Activated T-cell treated with anti-CD3 and anti-CD28 coated beads, Interleukin-2, amount 50 U/mL, for 4 hours (primary cell): Measurements from ENCODE around the gene COL4A3. TPM values are rescaled to one million over a fixed set of nuclear protein-coding genes. Genes with fewer than 3 reads are reported as not detected.

Source experiments
- ATAC-seq, 2 donors: fragments of 200-7000 bp; cut with Tn5 transposase; one replicate each; pipeline ENCODE4 v1.10.0; 2021
- DNase-seq: peaks from one replicate; pipeline ENCODE4 v3.0.0-alpha.2; 2020
- H3K27me3 Mint-ChIP-seq: one replicate; pipeline ENCODE4 v1.8.0; 2021; ENCODE audit warnings: low read depth, mixed read lengths
- H3K36me3 Mint-ChIP-seq: one replicate; pipeline ENCODE4 v1.8.0; 2022; ENCODE audit warnings: mixed read lengths; ENCODE audit not compliant: insufficient read depth
- H3K4me1 Mint-ChIP-seq: one replicate; pipeline ENCODE4 v1.8.0; 2021; ENCODE audit warnings: low read depth, mixed read lengths
- H3K4me3 Mint-ChIP-seq: one replicate; pipeline ENCODE4 v1.8.0; 2021; ENCODE audit warnings: mild to moderate bottlenecking, moderate library complexity, mixed read lengths
- H3K9me3 Mint-ChIP-seq: one replicate; pipeline ENCODE4 v1.8.0; 2021; ENCODE audit warnings: mixed read lengths
- total RNA-seq, 3 donors: library from RNA; stranded (reverse); gene quantifications; one replicate each; pipeline ENCODE4 v1.2.1, GENCODE V29; 2021

COL4A3 gene
- total RNA-seq, 3 donors from 2014 or later: 0.16 TPM; not detected in 2

DNA sequence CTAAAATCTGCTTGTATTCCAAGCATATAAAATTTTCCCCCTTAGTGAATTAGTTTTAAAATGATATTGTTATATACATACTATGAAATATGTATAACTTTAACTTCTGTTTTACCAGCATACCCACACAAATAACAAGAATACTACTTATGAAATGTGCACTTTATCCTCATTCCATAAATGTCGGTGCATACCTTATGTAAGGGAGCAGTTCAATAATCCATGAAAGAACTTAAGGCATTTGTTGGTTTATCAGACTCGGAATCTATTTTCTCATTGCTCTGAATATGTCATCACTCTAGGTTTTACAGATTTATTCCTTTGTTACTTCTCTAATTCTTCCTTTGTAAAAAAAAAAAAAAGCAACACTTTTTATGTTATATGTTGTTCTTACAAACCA lies 148.2 kb downstream of the COL4A3 start:
- Mint-ChIP-seq H3K27me3 (no peaks in the 10 kb centered on the region), H3K4me1 (no peaks in the 10 kb centered on the region), H3K36me3 (no peaks in the 10 kb centered on the region), H3K9me3 (peaks cover 6% of the 10 kb centered on the region), H3K4me3 (no peak overlapping the region)
- ATAC-seq (no peak), DNase-seq (no peak)

DNA sequence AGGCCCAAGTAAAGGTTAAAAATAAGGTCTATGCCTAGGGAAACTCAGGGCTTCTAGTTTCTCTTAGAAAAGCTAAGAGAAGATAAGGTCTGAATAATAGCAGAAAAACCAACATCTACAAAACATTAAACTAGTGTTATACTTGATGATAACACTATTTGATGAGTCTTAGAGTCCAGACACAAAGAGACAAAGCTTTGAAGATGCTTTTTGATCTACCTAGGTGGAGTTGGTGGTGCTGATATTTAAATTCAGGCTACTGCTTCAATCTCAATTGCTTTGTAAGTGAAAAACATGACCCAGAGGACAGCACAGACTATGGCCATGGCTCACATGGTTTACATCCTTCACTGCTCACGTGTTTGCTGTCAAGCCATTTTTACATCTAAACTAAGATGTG lies 148.9 kb downstream of the COL4A3 start:
- H3K9me3 Mint-ChIP-seq: peaks cover 9% of the 10 kb centered on the region
- H3K4me1 Mint-ChIP-seq: no peaks in the 10 kb centered on the region
- no peaks in the 10 kb centered on the region for H3K36me3 Mint-ChIP-seq
- H3K4me3 Mint-ChIP-seq: no peak overlapping the region
- ATAC-seq (no peak), DNase-seq (no peak)
- H3K27me3 Mint-ChIP-seq: no peaks in the 10 kb centered on the region

DNA sequence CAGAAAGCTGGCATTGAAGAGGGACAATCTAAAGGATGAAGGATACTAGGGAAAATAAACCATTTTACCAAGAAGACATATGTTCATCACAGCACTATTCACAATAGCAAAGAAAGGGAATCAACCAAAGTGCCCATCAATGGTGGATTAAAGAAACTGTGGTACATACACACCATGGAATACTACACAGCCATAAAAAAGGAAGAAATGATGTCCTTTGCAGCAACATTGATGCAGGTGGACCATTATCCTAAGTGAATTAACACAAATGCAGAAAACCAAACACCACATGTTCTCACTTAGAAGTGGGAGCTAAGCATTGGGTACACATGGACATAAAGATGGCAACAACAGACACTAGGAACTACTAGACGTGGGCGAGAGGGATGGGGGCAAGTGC lies 153.4 kb downstream of the COL4A3 start:
- Mint-ChIP-seq H3K4me1 (no peaks in the 10 kb centered on the region), H3K4me3 (no peak overlapping the region), H3K9me3 (peaks cover 9% of the 10 kb centered on the region), H3K27me3 (no peaks in the 10 kb centered on the region), H3K36me3 (no peaks in the 10 kb centered on the region)
- ATAC-seq: no peak
- DNase-seq: no peak

DNA sequence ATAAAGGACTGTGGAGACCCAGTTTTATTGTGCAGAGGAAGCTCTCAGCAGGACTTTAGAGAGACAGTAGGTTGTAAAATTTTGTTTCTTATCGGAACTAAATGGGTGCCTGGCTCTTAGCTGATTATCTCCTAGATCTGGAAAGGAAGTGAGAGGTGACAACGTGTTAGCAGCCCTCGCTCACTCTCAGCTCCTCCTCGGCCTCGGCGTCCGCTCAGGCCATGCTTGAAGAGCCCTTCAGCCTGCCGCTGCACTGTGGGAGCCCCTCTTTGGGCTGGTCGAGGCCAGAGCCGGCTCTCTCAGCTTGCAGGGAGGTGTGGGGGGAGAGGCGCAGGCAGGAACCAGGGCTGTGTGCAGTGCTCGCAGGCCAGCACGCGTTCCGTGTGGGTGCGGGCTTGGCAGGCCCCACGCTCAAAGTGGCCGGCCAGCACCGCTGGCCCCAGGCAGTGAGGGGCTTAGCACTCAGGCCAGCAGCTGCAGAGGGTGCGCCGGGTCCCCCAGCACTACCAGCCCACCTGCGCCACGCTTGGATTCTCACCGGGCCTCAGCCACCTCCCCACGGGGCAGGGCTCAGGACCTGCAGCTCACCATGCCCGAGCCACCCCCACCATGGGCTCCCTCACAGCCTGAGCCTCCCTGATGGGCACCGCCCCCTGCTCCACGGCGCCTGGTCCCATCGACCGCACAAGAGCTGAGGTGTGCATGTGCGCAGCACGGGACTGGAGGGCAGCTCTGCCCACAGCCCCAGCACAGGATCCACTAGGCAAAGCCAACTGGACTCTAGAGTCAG lies 156.1 kb downstream of the COL4A3 start:
- ATAC-seq (no peak), DNase-seq (no peak)
- Mint-ChIP-seq H3K4me3 (no peak overlapping the region), H3K4me1 (peaks cover 11% of the 10 kb centered on the region), H3K9me3 (peaks cover 9% of the 10 kb centered on the region), H3K27me3 (no peaks in the 10 kb centered on the region), H3K36me3 (no peaks in the 10 kb centered on the region)

DNA sequence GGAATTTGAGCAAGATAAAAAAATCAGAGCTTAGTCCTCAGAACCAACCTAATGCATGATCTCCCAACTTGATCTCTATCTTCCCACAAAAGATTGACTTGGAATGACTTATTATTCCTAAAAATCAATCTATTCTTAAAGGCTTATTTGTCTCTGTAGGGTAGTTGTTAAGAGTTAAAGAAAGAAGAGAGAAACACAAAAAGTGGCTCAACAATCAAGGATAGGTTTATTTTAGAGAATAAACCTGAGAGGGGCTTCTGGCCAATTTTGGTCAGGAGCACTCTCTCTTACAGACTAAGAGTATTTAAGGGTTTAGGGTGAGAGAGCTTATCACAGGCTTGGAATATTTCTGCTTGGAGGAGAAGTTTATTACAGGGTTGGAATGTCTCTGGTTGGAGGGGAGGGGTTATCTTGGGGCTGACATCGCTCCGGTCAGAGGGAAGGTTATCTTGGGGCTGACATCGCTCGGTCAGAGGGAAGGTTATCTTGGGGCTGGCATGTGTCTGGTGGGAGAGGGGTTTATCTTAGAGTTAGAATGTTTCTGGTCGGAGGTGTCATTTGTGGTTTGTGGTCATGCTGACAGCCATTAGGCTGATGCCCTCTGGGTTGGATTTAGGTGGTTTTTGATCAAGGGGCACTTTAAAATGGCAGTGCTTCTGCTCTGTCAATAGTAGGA lies 158.2 kb downstream of the COL4A3 start:
- no peaks in the 10 kb centered on the region for H3K36me3 Mint-ChIP-seq
- no peak overlapping the region for H3K4me3 Mint-ChIP-seq
- ATAC-seq (no peak), DNase-seq (no peak)
- peaks cover 28% of the 10 kb centered on the region for H3K4me1 Mint-ChIP-seq
- peaks cover 2% of the 10 kb centered on the region for H3K9me3 Mint-ChIP-seq
- H3K27me3 Mint-ChIP-seq: no peaks in the 10 kb centered on the region

DNA sequence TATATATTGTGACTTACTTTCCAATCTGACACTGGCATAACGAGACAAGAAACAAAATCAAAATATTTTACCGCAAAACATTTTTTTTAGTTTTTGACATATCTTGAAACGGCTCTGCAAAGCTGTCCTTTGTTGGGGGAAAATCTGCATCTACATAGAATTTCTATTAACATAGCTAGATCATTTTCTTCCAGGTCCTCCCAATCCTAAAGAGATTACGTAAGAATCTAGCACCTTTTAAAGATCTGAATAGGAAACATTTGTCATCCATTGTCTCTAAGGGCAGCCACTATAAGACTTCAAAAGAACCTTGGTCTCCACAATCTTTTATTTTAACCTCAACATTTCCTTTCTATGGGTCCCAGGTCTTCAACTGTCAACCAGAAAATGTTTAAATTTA lies 159.4 kb downstream of the COL4A3 start:
- Mint-ChIP-seq H3K27me3 (no peaks in the 10 kb centered on the region), H3K4me3 (no peak overlapping the region), H3K9me3 (no peaks in the 10 kb centered on the region), H3K36me3 (peaks cover 2% of the 10 kb centered on the region), H3K4me1 (peaks cover 39% of the 10 kb centered on the region)
- ATAC-seq (no peak), DNase-seq (no peak)

DNA sequence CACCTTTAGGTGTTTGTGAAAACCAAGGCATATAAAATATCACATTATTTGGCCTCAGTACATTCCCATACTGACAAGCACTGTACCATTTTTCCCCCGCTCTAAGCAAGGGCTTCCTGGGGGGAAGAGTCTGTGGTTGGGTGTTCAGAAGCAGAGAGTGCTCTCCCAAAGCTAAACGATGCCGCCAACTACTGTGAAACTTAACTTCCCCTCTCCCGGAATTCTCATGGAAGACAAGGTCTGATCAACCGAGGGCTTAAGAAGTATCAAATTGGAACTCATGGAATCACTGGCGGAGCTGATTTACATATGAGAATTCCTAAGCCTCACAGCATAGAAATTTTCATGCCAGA lies 160.2 kb downstream of the COL4A3 start:
- Mint-ChIP-seq H3K4me3 (peak overlapping the region; percentile 94), H3K9me3 (no peaks in the 10 kb centered on the region), H3K36me3 (peaks cover 5% of the 10 kb centered on the region), H3K27me3 (no peaks in the 10 kb centered on the region), H3K4me1 (peaks cover 41% of the 10 kb centered on the region)
- DNase-seq (no peak), ATAC-seq (no peak)

DNA sequence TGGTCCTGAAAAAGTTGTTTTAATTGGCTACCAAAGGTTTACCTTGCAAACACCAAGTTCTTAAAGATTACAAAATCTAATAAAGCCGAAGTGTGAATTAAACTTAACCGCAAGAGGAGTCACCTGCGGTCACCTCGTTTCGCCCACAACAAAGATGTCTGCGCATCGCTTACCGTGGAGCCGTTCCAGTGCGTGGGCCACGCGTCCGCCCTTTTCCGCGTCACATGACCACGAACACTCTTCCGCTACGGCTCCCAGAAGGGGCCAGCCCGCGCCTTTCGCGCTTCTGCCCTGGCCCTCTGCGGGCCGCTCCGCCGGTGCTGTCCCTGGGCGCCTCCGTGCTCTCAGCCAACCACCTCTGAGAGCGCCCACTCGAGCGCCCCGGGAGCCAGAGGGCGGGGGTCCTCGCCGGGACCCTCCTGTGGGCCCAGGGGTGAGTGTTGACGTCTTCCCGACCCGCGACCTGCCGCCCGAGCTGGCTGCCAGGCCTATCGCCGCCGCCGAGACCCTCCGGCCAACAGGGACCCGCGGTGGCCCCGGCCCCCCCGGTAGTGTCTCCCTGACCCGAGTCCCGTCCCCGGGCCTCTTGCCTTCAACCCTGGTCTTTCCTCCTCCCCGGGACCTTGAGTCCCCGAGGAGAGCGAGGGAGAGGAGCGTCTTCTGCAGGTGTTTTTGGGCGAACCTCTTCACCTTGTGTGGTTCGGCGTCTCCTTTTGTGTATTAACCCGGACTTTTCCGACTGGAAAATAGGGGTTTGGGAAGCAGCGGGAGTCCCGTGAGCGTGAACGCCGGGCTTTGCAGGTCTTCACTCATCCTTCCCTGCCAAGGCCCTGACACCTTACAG lies 160.8 kb downstream of the COL4A3 start, which contains the start of gene MFF:
Gene MFF (plus strand): TSS at position 257 of the 844 bp plus-strand sequence. CDS start 5,415 bp downstream, outside the sequence.
- Mint-ChIP-seq H3K4me3 (peak within 1 kb of the TSS; percentile 94), H3K4me1 (peaks cover 41% of the 10 kb centered on the region), H3K36me3 (peaks cover 5% of the 10 kb centered on the region), H3K27me3 (no peaks in the 10 kb centered on the region), H3K9me3 (no peaks in the 10 kb centered on the region)
- ATAC-seq (peak; percentile 98 to 99), DNase-seq (peak; percentile 89)

DNA sequence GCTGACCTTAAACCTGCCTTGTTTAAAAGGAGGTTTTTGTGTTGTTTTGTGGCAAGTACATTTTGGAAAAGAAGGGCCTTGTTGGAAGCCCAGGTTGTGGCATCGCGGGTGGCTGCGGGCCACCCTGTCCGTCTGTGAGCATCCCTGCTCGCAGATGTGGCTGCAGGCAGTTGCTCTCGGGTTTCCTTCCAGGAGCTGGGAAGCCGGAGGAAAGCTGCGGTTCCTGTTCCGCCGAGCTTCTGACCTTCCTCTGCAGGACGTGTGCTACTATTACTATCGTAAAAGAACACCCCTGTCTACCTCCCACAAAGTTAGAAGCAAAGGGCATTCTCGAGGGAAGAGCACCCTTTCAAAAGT lies 161.4 kb downstream of the COL4A3 start:
- DNase-seq (no peak), ATAC-seq (no peak)
- Mint-ChIP-seq H3K9me3 (no peaks in the 10 kb centered on the region), H3K36me3 (peaks cover 5% of the 10 kb centered on the region), H3K27me3 (no peaks in the 10 kb centered on the region), H3K4me3 (peak overlapping the region; percentile 94), H3K4me1 (peaks cover 43% of the 10 kb centered on the region)

DNA sequence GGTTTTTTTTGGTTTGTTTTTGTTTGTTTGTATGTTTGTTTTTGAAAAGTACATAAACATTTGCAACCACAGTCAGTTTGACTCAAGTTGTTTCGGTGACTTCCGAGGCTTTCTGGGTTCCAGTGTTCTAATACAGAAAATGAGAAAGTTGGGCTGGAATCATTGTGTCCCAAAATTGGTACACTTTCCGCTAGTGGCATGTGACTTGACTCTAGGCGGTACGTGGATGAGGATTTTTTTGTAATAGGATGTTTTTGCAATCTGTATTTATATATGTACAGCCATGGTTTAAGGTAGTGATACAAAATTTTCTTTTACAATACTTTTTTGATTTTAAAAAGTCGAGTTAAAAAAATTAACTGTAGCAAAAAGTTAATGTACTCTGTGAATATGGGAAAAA lies 162.4 kb downstream of the COL4A3 start:
- Mint-ChIP-seq H3K9me3 (no peaks in the 10 kb centered on the region), H3K27me3 (no peaks in the 10 kb centered on the region), H3K4me1 (peaks cover 43% of the 10 kb centered on the region), H3K4me3 (peak overlapping the region; percentile 94), H3K36me3 (peaks cover 8% of the 10 kb centered on the region)
- no peak for DNase-seq
- ATAC-seq: no peak

DNA sequence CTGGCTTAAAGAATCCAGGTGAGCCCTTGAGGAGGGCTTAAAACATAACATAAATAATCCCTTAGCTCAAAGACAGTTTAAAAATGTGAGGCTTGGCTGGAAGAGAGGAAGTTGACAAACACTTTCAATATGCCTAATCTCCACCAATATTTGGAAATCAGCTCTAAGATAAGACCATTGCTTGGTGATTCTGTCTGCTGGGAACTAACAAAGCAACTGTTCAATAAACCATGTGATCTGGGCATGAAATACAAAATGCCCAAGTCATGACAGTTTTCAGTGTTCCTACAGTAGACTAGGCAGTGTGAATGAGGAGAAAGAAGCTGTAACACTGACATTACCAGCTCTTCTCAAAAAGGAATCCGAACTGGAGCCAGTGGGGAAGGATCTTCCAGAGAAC lies 171.3 kb downstream of the COL4A3 start:
- no peaks in the 10 kb centered on the region for H3K9me3 Mint-ChIP-seq
- H3K4me1 Mint-ChIP-seq: peaks cover 2% of the 10 kb centered on the region
- no peaks in the 10 kb centered on the region for H3K27me3 Mint-ChIP-seq
- peaks cover 47% of the 10 kb centered on the region for H3K36me3 Mint-ChIP-seq
- ATAC-seq: no peak
- no peak for DNase-seq
- H3K4me3 Mint-ChIP-seq: no peak overlapping the region

DNA sequence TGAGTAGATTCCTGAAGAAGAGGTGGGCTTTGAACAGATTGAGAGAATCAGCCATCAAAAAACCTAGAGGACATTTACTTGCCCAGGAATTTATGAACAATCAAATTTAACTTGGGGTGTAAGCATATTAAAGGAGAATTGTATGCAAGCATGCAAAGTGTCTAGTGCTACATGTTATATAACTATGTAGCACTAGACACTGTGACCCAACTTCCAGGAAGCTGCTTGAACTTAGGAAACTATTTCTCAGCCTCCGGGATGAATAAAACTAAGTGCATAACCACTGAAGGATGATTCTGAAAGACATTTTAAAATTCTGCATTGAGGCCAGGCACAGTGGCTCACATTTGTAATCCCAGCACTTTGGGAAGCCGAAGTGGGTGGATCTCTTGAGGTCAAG lies 173.0 kb downstream of the COL4A3 start:
- no peak for ATAC-seq
- no peak overlapping the region for H3K4me3 Mint-ChIP-seq
- no peaks in the 10 kb centered on the region for H3K9me3 Mint-ChIP-seq
- H3K27me3 Mint-ChIP-seq: no peaks in the 10 kb centered on the region
- H3K4me1 Mint-ChIP-seq: peaks cover 2% of the 10 kb centered on the region
- DNase-seq: no peak
- H3K36me3 Mint-ChIP-seq: peaks cover 40% of the 10 kb centered on the region

DNA sequence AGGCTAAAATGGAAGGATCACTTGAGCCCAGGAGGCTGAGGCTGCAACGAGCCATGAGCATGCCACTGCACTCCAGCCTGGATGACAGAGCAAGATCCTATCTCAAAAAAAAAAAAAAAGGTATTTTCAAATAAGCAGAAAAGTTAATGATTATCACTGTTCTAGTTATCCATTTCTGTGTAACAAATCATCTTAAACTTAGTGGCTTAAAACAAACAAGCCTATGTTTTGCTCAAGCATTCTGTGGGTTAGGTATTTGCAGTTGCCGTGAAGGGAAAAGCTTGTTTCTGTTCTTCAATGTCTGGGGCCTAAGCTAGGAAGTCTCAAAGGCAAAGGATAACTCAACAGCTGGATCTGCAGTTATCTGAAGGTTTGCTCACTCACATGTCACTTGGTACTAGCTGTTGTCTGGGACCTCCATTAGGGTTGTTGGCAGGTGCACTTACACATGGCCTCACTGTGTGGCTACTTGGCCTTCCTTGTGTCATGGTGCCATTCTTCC lies 174.7 kb downstream of the COL4A3 start:
- DNase-seq: no peak
- H3K27me3 Mint-ChIP-seq: no peaks in the 10 kb centered on the region
- H3K9me3 Mint-ChIP-seq: no peaks in the 10 kb centered on the region
- H3K36me3 Mint-ChIP-seq: peaks cover 36% of the 10 kb centered on the region
- no peak overlapping the region for H3K4me3 Mint-ChIP-seq
- no peak for ATAC-seq
- peaks cover 2% of the 10 kb centered on the region for H3K4me1 Mint-ChIP-seq

DNA sequence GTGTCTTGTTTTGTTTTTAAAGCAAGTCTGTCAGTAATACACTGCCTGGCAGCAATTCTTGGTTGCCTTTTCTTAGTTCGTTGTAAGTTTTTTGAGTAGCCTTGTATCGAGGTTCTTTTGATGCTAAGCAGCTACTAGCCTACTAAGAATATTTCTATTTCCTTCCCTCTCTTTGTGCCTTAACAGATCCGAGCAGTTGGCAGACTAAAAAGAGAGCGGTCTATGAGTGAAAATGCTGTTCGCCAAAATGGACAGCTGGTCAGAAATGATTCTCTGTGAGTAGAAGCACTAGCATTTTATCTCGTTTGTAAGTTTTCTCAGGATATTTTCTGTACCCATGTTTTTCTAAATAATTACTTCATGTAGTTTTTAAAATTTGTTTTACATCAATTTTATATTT lies 175.7 kb downstream of the COL4A3 start:
- no peak for DNase-seq
- no peaks in the 10 kb centered on the region for H3K9me3 Mint-ChIP-seq
- H3K4me1 Mint-ChIP-seq: peaks cover 2% of the 10 kb centered on the region
- no peaks in the 10 kb centered on the region for H3K27me3 Mint-ChIP-seq
- peaks cover 29% of the 10 kb centered on the region for H3K36me3 Mint-ChIP-seq
- ATAC-seq: no peak
- no peak overlapping the region for H3K4me3 Mint-ChIP-seq
